ACC112 (cell line): ENCODE measurements around the gene DQX1.
A peak's percentile ranks its signal among the peaks of the same experiment; 100 is the strongest.

ENCODE experiments used
- H2AFZ ChIP-seq: fragments of 200-600 bp; sonication (generic); one replicate; pipeline ENCODE4 v1.6.0; 2017; ENCODE audit warnings: antibody characterized with exemption, low read length; ENCODE audit not compliant: unreplicated experiment
- H3K27ac ChIP-seq: fragments of 200-600 bp; sonication (generic); 2 replicates; pipeline ENCODE4 v1.5.1; 2014; ENCODE audit warnings: low read depth, mild to moderate bottlenecking, antibody characterized with exemption, low read length, moderate library complexity
- H3K27me3 ChIP-seq: fragments of 200-600 bp; sonication (generic); 2 replicates; pipeline ENCODE4 v1.6.1; 2014; ENCODE audit warnings: mild to moderate bottlenecking, antibody characterized with exemption, low read length, moderate library complexity, mixed read lengths; ENCODE audit not compliant: insufficient read depth
- H3K36me3 ChIP-seq: fragments of 200-600 bp; sonication (generic); 2 replicates; pipeline ENCODE4 v1.6.1; 2016; ENCODE audit warnings: mild to moderate bottlenecking, antibody characterized with exemption, low read length, moderate library complexity, mixed read lengths; ENCODE audit not compliant: insufficient read depth
- H3K4me1 ChIP-seq: fragments of 200-600 bp; sonication (generic); one replicate; pipeline ENCODE4 v1.6.1; 2016; ENCODE audit warnings: low read length, mixed read lengths; ENCODE audit not compliant: insufficient read depth, unreplicated experiment, control insufficient read depth
- H3K4me3 ChIP-seq: fragments of 200-600 bp; sonication (generic); 2 replicates; pipeline ENCODE4 v1.5.1; 2014; ENCODE audit warnings: mild to moderate bottlenecking, low read depth, low read length
- H3K79me2 ChIP-seq: fragments of 200-600 bp; sonication (generic); one replicate; pipeline ENCODE4 v1.6.0; 2016; ENCODE audit warnings: low read length; ENCODE audit not compliant: control insufficient read depth, unreplicated experiment, insufficient read depth

Gene DQX1

GRCh38 chr2:74542978-74543377 lies 16.9 kb upstream of the DQX1 start:
- H3K79me2 ChIP-seq = peaks cover 16% of the 10 kb centered on the region
- no peak overlapping the region for H3K27ac ChIP-seq
- no peak overlapping the region for H3K4me3 ChIP-seq
- no peaks in the 10 kb centered on the region for H3K27me3 ChIP-seq
- H3K36me3 ChIP-seq = peaks cover 19% of the 10 kb centered on the region
- peaks cover 1% of the 10 kb centered on the region for H3K4me1 ChIP-seq
- no peak overlapping the region for H2AFZ ChIP-seq

GRCh38 chr2:74540291-74540690 lies 14.3 kb upstream of the DQX1 start:
- H3K4me3 ChIP-seq = no peak overlapping the region
- H2AFZ ChIP-seq = no peak overlapping the region
- H3K79me2 ChIP-seq = peaks cover 7% of the 10 kb centered on the region
- no peaks in the 10 kb centered on the region for H3K27me3 ChIP-seq
- H3K4me1 ChIP-seq = no peaks in the 10 kb centered on the region
- H3K36me3 ChIP-seq = peaks cover 16% of the 10 kb centered on the region
- no peak overlapping the region for H3K27ac ChIP-seq

- Histone ChIP-seq H3K4me1 (no peaks in the 10 kb centered on the region), H3K4me3 (no peak overlapping the region), H3K79me2 (peaks cover 6% of the 10 kb centered on the region), H2AFZ (no peak overlapping the region), H3K36me3 (peaks cover 18% of the 10 kb centered on the region), H3K27ac (no peak overlapping the region), H3K27me3 (no peaks in the 10 kb centered on the region)
These were observed 12.9 kb upstream of the DQX1 start for GRCh38 chr2:74538881-74539339.

- Histone ChIP-seq H3K4me3 (no peak overlapping the region), H3K36me3 (peaks cover 18% of the 10 kb centered on the region), H3K27me3 (no peaks in the 10 kb centered on the region), H2AFZ (no peak overlapping the region), H3K79me2 (peaks cover 6% of the 10 kb centered on the region), H3K27ac (no peak overlapping the region), H3K4me1 (no peaks in the 10 kb centered on the region)
These were observed 11.1 kb upstream of the DQX1 start for GRCh38 chr2:74537140-74537539.

GRCh38 chr2:74536166-74536950 lies 10.3 kb upstream of the DQX1 start:
- H3K4me1 ChIP-seq = peaks cover 7% of the 10 kb centered on the region
- H3K4me3 ChIP-seq = no peak overlapping the region
- no peaks in the 10 kb centered on the region for H3K27me3 ChIP-seq
- no peak overlapping the region for H2AFZ ChIP-seq
- no peak overlapping the region for H3K27ac ChIP-seq
- H3K79me2 ChIP-seq = peaks cover 11% of the 10 kb centered on the region
- peaks cover 18% of the 10 kb centered on the region for H3K36me3 ChIP-seq

GRCh38 chr2:74535440-74535965 lies 9.5 kb upstream of the DQX1 start:
- Histone ChIP-seq H3K27me3 (no peaks in the 10 kb centered on the region), H2AFZ (no peak overlapping the region), H3K79me2 (peaks cover 15% of the 10 kb centered on the region), H3K4me3 (no peak overlapping the region), H3K27ac (no peak overlapping the region), H3K36me3 (peaks cover 11% of the 10 kb centered on the region; the same call in 1 of the 2 replicates), H3K4me1 (peaks cover 12% of the 10 kb centered on the region)

GRCh38 chr2:74534411-74534810 lies 8.4 kb upstream of the DQX1 start:
- Histone ChIP-seq H2AFZ (no peak overlapping the region), H3K4me3 (no peak overlapping the region), H3K79me2 (peaks cover 19% of the 10 kb centered on the region), H3K4me1 (peaks cover 12% of the 10 kb centered on the region), H3K36me3 (peaks cover 11% of the 10 kb centered on the region; the same call in 1 of the 2 replicates), H3K27me3 (no peaks in the 10 kb centered on the region), H3K27ac (no peak overlapping the region)

- no peak overlapping the region for H2AFZ ChIP-seq
- peaks cover 7% of the 10 kb centered on the region; the same call in 1 of the 2 replicates for H3K36me3 ChIP-seq
- peaks cover 14% of the 10 kb centered on the region for H3K4me1 ChIP-seq
- no peak overlapping the region for H3K4me3 ChIP-seq
- H3K79me2 ChIP-seq = peaks cover 26% of the 10 kb centered on the region
- no peaks in the 10 kb centered on the region for H3K27me3 ChIP-seq
- H3K27ac ChIP-seq = no peak overlapping the region
These were observed 7.4 kb upstream of the DQX1 start for GRCh38 chr2:74533464-74533863.

- Histone ChIP-seq H3K36me3 (peaks cover 4% of the 10 kb centered on the region; the same call in 1 of the 2 replicates), H2AFZ (no peak overlapping the region), H3K27me3 (no peaks in the 10 kb centered on the region), H3K27ac (peak overlapping the region; percentile 67; the same call in 1 of the 2 replicates), H3K4me1 (peaks cover 22% of the 10 kb centered on the region), H3K4me3 (peak overlapping the region; percentile 96; the same call in 1 of the 2 replicates), H3K79me2 (peaks cover 34% of the 10 kb centered on the region)
These were observed 6.2 kb upstream of the DQX1 start for GRCh38 chr2:74532222-74532621.

- Histone ChIP-seq H2AFZ (no peak overlapping the region), H3K79me2 (peaks cover 37% of the 10 kb centered on the region), H3K27ac (peak overlapping the region; percentile 67), H3K27me3 (no peaks in the 10 kb centered on the region), H3K4me1 (peaks cover 22% of the 10 kb centered on the region), H3K4me3 (peak overlapping the region; percentile 96), H3K36me3 (peaks cover 10% of the 10 kb centered on the region; the same call in 1 of the 2 replicates)
These were observed 5.6 kb upstream of the DQX1 start for GRCh38 chr2:74531666-74532065.
